ENCODE data around the gene PBRM1.
A peak's percentile ranks its signal among the peaks of the same experiment; 100 is the strongest.

The PBRM1 gene

DNA sequence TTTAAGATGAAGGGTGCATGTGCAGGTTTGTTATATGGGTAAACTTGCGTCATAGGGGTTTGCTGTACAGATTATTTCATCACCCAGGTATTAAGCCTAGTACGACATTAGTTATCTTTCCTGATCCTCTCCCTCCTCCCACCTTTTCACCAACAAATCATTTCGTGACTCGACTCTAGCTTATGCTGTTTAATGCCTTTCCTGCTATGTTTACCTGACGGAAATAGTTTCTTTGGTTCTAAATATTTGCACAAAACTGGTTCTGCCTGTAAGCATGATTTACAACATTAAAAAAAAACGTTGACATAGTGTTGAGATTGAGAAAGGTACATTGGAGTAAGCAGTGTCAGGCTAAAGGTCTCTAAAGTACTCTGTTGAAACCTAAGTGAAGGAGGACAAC is 2.6 kb upstream of the PBRM1 start:
- no peaks in the 10 kb centered on the region for H3K9me3 Mint-ChIP-seq
- peaks cover 61% of the 10 kb centered on the region for H3K36me3 Mint-ChIP-seq (ENCODE audit: low read depth)
- no peaks in the 10 kb centered on the region for H3K27me3 Mint-ChIP-seq (ENCODE audit: low read depth)
- H3K4me3 Mint-ChIP-seq, result peak overlapping the region; percentile 61 to 96 (median 68)
- H3K4me1 Mint-ChIP-seq, result peaks cover 20% of the 10 kb centered on the region
- TF ChIP-seq CTCF (IDR thresholded peaks at IDR 0.05; ENCODE audit: unreplicated experiment in 3 of 3), result no peak
- no peak overlapping the region for H3K27ac Mint-ChIP-seq

DNA sequence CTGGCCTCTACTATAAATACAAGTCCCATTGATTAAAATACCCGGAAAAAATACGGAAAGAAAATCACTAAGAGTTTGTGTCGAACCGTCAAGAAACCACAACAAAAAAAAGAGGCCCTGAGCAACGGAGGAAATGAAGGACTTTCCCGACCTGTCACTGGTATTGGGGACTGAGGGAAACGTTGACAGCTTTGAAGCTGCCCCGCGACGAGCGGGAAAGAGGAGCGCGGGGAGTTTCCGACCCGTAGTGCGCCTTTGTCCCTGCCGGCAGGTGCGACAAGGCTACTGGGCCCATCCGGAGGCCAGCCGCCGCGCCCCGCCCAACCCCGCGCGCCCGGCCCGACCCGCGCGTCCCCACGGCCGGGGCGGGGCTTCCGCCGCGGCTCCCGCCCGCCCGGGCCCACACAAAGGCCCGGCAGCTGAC is 416 bp downstream of the PBRM1 start:
- H3K27ac Mint-ChIP-seq, result peak overlapping the region; percentile 95 to 100 (median 97)
- no peaks in the 10 kb centered on the region for H3K9me3 Mint-ChIP-seq
- H3K4me1 Mint-ChIP-seq, result peaks cover 40% of the 10 kb centered on the region
- TF ChIP-seq CTCF (IDR thresholded peaks at IDR 0.05; ENCODE audit: unreplicated experiment in 3 of 3), result no peak
- H3K27me3 Mint-ChIP-seq (ENCODE audit: low read depth), result no peaks in the 10 kb centered on the region
- H3K4me3 Mint-ChIP-seq, result peak overlapping the region; percentile 93
- peaks cover 48% of the 10 kb centered on the region for H3K36me3 Mint-ChIP-seq (ENCODE audit: low read depth)

DNA sequence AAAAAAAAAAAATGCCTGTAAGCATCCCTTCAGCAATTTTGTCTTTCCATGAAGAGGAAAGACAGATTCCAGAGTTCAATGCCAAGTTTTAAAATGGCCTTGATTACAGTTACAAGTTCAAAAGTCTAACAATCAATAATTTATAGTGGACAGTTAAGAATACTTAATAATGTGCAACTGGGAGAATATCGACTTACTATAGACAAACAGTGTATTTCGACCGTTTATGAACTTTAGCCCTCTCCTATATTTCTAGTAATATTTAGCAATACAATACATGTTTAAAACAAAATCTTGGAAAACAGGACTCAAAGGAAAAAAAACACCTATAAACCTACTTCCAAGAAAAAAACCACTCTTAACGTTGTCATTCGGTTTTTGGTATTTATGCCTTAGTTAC is 1.5 kb downstream of the PBRM1 start:
- no peaks in the 10 kb centered on the region for H3K27me3 Mint-ChIP-seq (ENCODE audit: low read depth)
- peak overlapping the region; percentile 95 to 100 (median 97) for H3K27ac Mint-ChIP-seq
- peaks cover 40% of the 10 kb centered on the region for H3K4me1 Mint-ChIP-seq

DNA sequence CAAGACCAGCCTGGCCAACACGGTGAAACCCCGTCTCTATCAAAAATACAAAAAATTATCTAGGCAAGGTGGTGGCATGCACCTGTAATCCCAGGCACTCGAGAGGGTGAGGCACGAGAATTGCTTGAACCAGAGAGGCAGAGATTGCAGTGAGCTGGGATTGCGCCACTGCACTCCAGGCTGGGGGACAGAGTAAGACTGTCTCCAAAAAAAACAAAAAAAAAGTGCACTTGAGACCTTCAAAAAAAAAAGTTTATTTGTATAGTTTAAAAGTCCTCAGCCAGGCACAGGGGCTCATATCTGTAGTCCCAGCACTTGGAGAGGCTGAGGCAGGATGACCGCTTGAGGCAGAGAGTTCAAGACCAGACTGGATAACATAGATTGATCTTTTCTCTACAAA is 2.1 kb downstream of the PBRM1 start:
- peak overlapping the region; percentile 49 to 100 (median 95) for H3K27ac Mint-ChIP-seq
- no peak for TF ChIP-seq CTCF (IDR thresholded peaks at IDR 0.05; ENCODE audit: unreplicated experiment in 3 of 3)
- peak overlapping the region; percentile 93 for H3K4me3 Mint-ChIP-seq
- no peaks in the 10 kb centered on the region for H3K27me3 Mint-ChIP-seq (ENCODE audit: low read depth)
- H3K36me3 Mint-ChIP-seq (ENCODE audit: low read depth), result peaks cover 49% of the 10 kb centered on the region
- H3K9me3 Mint-ChIP-seq, result no peaks in the 10 kb centered on the region
- H3K4me1 Mint-ChIP-seq, result peaks cover 40% of the 10 kb centered on the region

More for the DNA sequence above, 1.5 kb downstream of the PBRM1 start:
- Mint-ChIP-seq H3K36me3 (ENCODE audit: low read depth) (peaks cover 49% of the 10 kb centered on the region), H3K9me3 (no peaks in the 10 kb centered on the region), H3K4me3 (peak overlapping the region; percentile 93)
- TF ChIP-seq CTCF (IDR thresholded peaks at IDR 0.05; ENCODE audit: unreplicated experiment in 3 of 3), result no peak

DNA sequence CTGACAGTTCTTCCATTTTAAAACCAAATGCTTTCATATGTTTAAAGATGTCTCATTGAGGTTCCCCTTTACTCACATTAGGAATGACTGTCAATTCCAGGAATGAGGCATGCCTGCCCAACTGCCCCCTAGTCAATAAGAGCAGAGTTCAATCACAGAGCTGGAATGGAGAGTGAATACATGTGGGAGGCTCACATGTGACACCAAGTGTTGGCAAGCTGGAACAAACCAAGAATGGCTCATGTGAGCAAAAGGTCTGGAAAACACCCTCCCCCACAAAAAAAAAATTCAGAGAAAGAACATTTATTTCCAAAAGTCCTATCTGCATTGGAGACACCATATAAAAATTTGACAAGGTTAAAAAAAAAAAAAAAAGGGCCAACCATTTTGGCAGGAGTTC is 3.7 kb downstream of the PBRM1 start:
- H3K9me3 Mint-ChIP-seq, result no peaks in the 10 kb centered on the region
- H3K36me3 Mint-ChIP-seq (ENCODE audit: low read depth), result peaks cover 48% of the 10 kb centered on the region
- H3K4me3 Mint-ChIP-seq, result peak overlapping the region; percentile 55 to 72 (median 70)
- peak overlapping the region; percentile 50 to 87 (median 75) for H3K27ac Mint-ChIP-seq
- no peak for TF ChIP-seq CTCF (IDR thresholded peaks at IDR 0.05; ENCODE audit: unreplicated experiment in 3 of 3)
- H3K27me3 Mint-ChIP-seq (ENCODE audit: low read depth), result no peaks in the 10 kb centered on the region
- peaks cover 35% of the 10 kb centered on the region for H3K4me1 Mint-ChIP-seq

DNA sequence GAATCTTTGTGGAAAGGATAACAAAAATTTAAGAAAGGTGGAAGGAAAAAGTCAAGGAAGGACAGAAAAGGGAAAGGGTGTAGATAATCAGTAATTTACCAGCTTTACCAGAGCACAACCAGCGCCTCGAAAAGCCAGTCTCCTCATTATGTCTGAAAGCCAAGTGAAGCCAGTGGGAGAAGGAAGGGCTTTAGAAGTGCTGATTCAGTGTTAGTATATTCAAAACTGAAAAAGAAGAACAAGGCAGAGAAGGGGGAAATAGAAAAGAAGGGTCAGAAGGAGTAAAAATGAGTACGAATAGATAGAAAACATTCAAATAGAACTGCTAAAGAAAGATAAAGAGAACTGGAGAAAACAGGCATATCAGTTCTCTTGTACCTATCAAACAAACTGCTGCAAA is 4.1 kb downstream of the PBRM1 start:
- Mint-ChIP-seq H3K4me3 (peak overlapping the region; percentile 55 to 72 (median 70)), H3K4me1 (peaks cover 32% of the 10 kb centered on the region), H3K27me3 (ENCODE audit: low read depth) (no peaks in the 10 kb centered on the region), H3K36me3 (ENCODE audit: low read depth) (peaks cover 49% of the 10 kb centered on the region), H3K9me3 (no peaks in the 10 kb centered on the region), H3K27ac (peak overlapping the region; percentile 50 to 87 (median 75))
- TF ChIP-seq CTCF (IDR thresholded peaks at IDR 0.05; ENCODE audit: unreplicated experiment in 3 of 3), result no peak
